OCI-LY7 (cell line): Measurements from ENCODE around the gene ZNF516.
A peak's percentile ranks its signal among the peaks of the same experiment; 100 is the strongest.

Source experiments
- EZH2phosphoT487 ChIP-seq: fragments of 200-600 bp; sonication (generic); IDR thresholded peaks from 2 replicates; pipeline ENCODE4 v1.6.1; 2018; ENCODE audit warnings: low read depth, borderline replicate concordance, mild to moderate bottlenecking, mixed run types, antibody characterized with exemption, low read length, moderate library complexity, mixed read lengths
- TF ChIP-seq, protein P1 (sequence below): fragments of 200-600 bp; sonication (generic); conservative IDR thresholded peaks from 2 replicates; pipeline ENCODE4 v1.5.1; 2014; ENCODE audit warnings: mild to moderate bottlenecking, antibody characterized with exemption, low read length, moderate library complexity, mixed read lengths

DNA sequence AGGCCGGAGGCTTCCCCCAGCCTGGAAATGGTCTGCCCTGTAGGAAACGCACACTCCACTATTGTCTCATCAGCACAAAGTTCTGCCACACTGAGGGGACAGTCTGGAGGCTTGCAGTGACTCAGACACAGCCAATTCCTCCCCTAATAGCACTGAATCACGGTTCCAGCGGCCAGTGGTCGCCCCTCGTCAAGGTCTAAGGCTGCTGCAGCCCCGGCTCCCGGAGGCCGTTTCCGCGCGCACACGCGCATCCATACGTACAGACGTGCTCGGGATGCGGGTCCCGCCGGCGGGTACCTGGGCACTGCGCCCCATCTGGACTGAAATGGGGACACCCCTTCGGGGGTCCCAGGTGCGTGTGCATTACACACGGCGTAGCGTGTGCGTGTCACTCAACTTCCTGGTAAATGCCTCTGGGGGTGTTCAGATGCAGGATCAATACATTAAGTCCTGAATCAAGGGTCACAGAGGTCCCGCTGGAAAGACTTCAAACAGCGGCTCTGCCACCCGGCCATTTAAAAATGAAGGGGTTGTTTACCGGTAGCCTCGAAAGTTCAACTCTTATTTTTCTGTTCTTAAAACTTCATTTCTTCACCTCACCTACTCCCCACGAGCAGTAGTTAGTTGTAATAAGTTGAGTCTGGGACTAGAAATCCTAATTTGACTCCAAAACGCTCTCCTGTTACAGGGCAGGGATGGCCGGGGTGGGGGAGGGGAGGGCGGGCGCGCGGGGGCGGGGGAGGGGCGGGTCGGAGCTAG lies 572 bp upstream of the ZNF516 start:
- TF ChIP-seq, protein P1, sequence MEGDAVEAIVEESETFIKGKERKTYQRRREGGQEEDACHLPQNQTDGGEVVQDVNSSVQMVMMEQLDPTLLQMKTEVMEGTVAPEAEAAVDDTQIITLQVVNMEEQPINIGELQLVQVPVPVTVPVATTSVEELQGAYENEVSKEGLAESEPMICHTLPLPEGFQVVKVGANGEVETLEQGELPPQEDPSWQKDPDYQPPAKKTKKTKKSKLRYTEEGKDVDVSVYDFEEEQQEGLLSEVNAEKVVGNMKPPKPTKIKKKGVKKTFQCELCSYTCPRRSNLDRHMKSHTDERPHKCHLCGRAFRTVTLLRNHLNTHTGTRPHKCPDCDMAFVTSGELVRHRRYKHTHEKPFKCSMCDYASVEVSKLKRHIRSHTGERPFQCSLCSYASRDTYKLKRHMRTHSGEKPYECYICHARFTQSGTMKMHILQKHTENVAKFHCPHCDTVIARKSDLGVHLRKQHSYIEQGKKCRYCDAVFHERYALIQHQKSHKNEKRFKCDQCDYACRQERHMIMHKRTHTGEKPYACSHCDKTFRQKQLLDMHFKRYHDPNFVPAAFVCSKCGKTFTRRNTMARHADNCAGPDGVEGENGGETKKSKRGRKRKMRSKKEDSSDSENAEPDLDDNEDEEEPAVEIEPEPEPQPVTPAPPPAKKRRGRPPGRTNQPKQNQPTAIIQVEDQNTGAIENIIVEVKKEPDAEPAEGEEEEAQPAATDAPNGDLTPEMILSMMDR, result 0 out of 2 replicates have a peak, but pooled peaks have one; percentile 15
- TF ChIP-seq EZH2phosphoT487, result no peak
